ENCODE results near the gene XRCC3.

Gene XRCC3

DNA sequence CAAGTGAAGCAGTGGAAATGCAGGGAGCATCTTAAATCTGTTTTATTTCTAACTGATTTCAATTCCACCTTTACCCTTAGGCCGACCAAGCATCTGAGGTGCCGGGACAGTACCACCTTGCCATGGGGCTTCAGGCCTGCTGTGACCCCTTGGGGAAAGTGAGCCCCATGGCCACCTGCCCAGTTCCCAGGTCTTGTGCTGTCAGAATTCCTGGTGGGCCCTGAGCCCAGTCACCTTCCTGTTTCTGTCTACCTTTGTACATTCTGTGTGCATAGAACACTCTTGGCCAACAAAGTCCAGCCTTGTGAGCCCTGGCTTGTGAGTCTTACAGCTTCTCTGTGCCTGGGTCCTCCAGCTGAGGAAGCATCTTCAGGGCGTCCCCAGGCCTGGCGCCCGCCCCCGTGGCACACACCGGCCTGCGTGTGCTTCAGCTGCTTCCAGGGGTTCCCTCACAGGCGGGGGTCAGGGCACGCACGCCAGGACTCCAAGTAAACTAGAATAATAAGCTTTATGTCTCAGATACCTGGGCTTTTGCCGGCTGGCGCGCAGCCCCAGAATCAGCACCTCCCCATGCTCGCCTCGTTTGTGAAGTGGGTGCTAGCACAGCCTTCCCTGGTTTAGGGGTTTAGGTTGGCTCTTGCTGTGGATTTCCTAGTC is 10.6 kb upstream of the XRCC3 start:
- no peak for DNase-seq

DNA sequence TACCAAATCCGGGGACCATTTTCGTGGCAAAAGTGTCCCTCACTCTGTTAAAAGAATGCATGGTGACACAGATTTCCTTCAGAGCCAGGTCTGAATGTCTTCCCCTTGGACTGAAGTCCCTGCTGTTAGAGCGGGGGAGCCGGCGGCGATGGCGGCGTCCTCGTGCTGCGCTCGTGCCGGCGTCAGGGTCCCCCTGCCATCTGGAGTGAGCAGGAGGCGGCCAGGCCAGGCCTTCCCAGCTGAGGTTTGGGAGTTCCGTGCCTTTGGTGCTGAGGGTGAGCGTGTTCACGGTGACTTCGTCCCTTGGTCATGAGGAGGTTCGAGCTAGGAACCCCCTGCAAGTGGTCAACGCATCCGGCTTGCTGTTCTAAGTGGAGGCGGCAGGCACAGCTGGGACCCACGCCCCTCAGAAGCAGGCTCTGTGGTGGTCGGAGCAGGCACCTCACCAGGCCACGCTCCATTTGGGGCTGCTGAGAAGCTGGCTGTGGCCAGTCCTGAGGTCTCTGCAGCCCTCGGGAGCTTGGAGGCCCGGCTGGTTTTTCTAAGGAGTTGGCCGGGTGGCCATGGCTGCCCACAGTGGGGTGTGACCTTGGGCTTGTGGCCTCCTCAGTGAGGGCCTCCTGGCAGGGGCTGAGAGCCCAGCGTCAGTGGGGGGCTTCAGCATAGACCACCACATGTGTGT is 9.9 kb upstream of the XRCC3 start:
- no peak for DNase-seq

DNA sequence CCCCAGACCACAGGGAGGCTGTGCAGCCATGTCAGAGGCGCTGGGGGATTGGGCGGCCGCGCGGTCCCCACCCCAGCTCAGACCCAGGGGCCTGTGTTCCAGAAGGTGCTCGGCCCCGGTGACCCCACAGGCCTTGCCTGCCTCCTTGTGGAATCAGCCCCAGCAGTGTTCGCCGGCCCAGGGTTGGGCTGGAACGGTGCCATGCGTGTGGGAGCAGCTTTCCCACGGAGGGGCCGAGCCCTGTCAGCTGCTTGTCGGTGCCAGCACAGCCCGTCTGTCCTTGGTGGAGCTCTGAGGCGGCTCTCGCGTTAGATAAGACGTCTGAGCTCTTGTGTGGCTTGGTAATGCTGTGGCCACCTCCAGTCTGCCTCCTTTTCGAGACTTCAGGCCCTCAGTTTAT is 8.9 kb upstream of the XRCC3 start:
- DNase-seq: no peak

DNA sequence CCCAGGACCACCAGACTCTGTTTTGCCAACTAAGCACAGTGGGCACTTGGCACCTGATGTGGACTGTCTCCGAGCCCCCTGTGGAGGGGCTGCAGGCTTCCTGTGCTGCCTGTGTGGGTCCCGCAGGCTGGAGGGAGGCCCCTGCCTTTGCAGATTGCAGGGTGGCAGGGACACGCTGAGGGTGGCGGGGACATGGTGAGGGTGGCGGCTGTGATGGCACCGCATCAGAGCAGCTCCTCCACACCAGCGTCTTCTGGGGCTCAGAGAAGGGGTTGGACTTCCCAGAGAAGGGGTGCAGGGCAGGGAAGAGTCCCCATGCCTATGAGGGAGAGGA is 8.5 kb upstream of the XRCC3 start:
- DNase-seq: no peak

DNA sequence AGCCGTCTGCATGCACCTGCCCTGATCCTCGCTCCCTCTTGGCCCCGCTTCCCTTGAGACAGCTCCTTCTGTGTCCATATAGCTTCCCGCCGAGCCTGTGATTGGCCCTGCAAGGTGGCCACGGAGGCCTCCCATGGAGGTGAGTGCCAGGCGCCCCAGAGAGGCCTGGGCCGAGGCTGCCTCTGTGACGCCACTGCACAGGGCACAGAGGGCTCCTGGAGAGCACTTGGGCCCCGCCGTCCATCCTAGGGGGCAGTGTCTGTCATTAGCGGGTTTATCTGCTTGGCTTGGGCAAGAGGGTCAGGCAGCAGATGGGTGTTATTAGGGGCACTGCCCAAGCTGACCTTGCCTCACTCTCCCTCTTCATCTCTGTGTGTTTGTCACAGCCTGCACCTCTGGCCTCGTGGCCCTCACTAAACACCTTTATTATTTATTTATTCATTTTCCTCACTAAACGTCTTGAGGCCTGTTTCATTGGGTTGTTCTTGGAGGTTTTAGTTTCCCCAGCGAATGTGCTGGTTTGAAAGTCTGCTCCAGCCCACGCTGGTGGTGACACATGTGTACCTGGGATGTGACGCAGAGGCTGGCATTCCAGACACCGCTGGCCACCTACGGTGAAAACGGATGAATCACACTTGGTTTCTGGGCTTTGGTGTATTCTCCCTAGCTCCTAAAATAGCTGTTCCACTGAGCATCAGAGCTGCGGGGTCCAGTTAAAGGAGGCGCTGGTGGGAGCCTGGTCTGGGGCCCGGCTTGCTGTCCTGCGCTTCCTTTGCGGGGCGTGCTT is 6.3 kb upstream of the XRCC3 start:
- no peak for DNase-seq

DNA sequence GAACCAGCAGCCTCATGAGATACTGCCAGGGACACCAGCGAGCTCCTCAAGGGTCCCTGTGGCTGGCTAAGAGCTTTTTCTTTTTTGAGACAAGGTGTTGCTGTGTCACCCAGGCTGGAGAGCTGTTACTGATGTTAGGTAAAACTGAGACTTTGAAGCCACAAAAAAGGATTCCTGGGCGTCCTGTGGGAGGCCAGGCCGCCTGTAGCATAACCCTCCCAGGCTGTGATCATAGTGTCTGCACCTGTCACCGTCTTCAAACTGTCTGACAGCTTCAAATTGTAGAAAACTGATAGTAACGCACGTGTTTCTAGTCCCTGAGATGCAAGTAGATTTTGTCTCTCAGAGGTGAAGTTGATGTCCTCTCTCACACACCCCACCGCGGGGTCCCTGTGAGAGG is 4.5 kb upstream of the XRCC3 start:
- DNase-seq: no peak

DNA sequence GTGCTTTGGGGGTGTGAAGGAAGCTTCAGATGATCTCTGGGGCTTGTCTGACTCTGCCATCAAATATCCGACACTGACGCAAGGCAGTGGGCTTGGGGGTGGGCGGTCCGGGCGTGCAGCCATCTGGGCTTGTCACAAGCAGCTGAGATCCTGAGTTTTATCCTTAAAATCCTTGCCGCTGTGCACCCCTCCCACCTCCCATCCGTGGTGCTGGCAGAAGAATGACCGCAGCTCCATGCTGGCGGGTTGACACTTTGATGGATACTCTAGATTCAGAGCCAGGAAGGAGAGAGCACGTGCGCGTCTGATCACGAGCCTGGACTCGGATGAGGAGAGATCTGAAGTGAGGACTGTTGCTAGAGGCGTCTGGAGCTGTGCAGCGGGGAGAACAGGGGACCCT is 3.3 kb upstream of the XRCC3 start:
- no peak for DNase-seq

DNA sequence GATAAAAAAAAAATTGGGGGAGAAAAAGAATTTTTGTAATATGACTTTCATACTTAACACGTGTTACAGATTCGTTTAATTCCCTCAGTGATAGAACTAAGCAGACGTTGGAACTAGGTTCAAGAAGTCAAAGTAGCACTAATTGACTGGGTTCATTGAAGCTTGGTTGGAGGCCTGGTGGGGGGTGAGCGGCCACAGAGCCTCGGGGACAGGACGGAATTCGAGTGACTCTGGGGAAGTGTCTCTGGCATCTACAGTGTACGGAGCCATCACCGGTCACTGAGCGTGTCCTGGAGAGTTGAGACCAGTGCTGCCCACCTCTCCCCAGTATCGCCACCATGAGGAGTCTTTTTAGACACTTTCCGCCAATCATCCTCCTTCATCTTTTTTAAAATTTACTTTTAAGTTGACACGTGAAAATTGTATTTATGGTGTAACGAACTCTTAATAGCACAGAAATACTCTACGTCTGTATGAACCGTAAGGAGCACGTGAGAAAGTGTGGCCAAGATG is 1.7 kb upstream of the XRCC3 start:
- DNase-seq: no peak

DNA sequence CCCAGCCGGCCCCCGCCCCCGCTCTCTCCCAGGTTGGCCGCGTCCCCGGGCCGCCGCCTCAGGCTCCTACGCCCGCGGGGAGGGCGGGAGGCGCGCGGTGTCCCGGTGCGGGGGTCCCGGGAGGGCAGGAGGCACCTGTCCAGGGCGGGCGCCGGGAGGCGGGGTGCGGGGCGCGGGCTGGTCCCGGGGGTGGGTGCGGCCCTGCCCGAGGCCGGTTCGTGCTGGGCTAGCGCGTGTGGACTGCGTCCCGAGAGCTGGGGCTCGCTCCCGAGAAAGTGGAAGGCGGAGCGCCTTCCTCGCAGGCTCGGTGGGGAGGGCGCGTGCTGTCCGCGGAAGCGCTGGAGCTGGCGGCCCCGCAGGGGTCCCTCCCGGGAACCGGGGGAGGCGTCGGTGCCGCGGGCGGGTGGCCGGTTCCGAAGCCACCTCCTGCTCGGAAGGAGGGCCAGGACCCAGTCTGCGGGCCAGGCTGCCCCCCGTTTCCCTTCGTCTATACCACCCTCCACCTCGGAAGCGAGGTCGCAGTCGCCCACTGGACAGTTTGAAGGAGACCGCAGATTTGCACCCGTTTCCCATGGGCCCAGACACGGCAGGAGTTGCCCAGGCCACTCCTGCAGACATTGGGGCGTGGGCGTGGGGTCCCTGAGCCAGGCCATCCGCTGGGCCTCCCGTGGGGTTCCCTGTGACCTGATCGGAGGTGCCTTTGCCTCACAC is 995 bp upstream of the XRCC3 start:
- peak; percentile 25 to 74 (median 57) for DNase-seq

DNA sequence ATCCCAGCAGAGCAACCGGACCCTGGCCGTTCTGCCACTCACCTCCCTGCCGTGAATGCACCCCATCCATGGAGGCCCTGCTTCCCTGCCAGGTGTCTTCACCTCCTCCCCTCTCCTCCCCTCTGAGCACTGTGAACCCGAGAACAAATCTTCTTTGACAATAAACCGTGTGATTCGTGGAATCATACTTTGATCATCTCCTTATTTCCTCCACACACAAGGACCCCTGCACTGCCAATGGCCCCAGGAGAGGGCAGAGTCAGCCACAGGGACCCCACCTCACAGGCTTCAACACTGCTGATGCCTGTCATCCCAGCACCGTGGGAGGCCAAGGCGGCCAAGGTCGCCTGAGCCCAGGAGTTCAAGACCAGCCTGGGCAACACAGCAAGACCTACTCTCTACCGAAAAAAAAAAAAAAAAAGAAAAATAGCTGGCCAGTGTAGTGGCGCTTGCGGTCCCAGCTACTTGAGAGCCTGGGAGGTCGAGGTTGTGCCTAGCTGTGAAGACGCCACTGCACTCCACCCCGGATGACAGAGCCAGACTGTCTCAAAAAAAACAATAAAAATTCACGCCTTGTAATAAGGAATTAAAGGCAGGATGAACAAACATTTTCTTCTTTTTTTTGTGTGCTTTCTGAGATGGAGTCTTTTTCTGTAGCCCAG is 1.1 kb downstream of the XRCC3 start:
- no peak for DNase-seq

DNA sequence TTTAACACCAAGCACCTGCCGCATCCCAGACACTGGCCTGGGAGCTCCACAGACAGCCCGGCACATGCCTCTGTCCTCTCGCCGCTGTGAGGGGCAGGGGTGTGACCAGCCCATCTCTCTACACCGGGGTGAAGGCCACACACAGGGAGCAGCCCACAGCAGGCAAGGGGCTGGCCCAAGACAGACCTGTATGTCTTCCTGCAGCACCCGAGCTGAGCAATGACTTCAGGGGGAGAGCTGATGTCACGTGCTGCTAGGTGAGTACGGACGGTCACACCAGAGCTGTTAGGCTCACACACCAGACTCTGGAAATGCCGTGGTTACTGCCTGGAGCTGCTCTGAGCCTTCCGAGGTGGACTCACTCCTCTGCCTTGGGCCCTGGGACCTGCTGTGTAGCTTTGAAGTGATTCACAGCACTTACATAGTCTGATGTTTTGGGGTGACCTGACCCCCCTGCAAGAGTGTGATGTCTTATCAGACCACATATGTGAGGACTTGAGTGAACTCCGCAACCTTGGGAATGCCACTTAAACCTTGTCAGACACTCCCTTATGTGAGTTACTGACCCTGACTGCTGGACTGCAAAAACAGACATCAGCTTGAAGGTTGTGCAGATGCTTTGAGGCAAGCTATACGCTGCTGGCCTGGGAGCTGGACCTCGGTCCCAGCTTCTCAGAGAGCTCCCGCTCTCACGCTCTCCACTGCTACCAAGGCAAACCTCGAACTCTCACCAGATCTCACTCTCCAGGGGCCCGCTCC is 1.8 kb downstream of the XRCC3 start:
- no peak for DNase-seq

DNA sequence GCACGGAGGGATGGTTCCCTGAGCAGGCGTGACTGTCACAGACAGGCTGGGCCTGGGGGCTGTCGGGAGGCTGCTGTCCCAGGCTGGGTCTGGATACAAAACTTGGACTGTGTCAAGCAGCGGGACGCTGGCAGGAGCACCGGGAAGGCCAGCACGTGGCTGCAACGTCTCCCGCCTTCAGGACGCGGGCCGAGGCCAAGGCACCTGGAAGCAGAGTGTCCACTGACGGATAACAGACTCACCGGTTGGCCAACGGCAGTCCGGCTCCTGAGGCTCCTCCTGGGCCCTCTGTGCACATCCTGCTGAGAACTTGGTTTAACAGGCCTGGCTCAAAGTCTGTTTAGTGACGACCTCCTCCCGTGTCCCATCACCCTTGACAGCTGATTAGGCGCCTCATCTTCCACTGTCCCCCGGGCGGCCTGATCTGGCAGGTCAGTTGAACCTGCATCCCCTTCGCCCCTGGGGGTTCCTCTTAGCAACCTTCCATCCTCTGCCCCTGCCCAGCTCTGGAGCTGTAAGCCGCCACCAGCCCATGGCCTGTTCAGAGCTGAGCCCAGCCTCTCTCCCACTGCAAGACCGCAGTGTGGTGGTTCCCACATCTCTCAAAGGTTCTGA is 2.5 kb downstream of the XRCC3 start:
- no peak for DNase-seq

DNA sequence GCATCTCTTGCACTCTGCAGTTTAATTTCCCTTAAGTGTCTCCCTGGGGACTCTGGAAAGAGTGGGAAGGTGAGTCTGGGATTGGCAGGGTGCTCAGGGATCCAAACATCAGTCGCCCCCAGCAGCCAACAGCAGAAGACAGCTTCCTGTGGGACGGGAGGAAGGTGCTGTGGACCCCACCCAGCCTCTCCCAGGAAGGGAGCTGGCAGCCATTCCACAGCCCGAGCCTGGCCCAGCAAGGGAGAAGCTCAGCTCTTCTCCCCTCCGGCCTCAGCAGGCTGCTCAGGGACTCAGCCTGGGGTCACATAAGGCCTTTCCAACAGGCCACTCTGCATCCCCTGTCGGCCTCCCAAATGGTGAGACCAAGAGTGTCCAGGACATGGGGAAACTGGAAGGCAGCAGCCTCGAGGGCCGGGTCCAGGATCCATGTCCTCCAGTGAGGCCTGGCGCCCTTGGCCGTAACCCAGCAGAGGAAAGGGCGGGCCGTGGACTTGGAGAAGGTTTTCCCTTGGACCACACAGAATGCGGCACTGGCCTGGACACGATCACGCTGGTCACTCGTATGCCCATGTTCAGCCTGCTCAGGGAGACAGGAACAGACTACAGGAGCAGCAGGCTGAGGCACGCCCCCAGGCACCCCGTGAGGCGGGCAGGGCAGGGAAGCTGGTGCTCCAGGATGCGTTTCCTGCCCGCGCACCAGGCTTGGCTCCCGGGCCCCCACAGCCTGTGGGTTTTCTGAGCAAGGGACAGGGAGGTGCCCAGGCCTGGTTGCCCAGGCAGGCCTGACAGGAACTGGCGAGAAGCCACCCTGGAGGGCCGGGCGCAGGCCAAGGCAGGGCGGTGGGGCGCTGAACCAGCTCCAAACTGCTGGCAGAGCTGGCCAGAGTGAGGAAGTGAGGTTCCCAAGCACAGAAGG is 3.5 kb downstream of the XRCC3 start:
- no peak for DNase-seq

DNA sequence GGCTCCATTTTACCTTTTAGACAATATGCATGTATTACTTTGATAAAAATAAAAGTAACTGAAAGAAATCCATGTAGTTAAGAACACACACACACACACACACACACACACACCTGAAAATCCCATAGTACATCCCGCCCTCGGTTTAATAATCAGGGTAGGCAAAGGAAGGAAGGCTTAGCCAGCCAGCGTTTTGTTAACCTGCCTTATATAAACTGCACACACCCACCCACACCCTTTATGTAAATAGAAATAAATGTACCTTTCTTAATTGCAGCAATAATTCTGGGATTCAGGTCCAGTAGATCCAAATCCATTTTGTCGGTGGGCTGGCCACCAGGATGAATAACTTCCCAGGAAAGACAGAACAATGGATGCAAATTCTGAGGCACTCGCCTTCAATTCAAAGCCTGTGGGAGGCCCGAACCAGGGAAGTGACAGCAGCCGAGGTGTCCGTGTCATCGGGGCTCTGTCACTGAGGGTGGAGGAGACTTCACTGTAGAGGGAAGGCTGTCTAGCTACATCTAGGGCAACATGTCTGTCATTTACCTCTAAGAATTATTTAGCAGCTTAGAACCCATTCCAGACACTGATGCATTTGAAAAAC is 4.4 kb downstream of the XRCC3 start:
- DNase-seq: no peak

DNA sequence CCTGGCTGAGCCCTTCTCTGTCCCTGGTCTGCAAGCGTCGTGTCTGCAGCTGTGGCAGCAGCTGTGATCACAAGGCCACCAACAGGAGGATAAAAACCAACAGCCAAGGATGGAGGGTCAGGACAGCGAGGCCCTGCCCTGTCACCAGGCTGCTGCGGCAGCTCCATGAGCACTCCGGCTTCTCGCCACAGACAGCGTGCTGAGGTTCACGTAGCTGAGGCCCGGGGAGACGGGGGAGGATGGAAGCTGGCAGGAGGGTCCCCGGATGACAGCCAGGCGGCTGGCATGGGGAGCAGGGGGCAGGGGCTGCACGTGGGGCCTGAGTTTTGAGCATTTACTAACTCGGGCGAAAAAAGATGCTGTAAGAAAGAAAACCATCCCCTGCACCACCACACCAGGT is 5.4 kb downstream of the XRCC3 start:
- DNase-seq: no peak

DNA sequence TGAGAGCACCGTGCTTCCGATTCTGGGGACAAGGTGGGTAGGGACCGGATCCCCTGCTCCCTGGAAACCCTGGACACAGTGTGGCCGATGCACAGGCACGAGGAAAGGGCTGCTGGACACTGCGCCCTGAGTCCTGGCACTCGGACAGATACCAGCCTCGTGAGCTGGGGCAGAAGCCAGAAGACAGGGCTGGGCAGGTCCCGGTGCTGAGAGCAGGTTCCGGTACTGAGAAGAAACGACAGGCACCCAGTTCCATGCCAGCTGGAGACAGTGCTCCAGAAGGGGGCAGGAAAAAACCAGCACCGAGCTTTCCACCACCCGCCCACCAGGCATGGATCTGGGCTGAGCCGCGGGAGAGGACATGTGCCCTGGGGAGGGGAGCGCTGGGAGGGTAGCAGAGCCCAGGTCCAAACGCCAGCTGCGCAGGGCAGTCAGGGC is 6.5 kb downstream of the XRCC3 start:
- no peak for DNase-seq

DNA sequence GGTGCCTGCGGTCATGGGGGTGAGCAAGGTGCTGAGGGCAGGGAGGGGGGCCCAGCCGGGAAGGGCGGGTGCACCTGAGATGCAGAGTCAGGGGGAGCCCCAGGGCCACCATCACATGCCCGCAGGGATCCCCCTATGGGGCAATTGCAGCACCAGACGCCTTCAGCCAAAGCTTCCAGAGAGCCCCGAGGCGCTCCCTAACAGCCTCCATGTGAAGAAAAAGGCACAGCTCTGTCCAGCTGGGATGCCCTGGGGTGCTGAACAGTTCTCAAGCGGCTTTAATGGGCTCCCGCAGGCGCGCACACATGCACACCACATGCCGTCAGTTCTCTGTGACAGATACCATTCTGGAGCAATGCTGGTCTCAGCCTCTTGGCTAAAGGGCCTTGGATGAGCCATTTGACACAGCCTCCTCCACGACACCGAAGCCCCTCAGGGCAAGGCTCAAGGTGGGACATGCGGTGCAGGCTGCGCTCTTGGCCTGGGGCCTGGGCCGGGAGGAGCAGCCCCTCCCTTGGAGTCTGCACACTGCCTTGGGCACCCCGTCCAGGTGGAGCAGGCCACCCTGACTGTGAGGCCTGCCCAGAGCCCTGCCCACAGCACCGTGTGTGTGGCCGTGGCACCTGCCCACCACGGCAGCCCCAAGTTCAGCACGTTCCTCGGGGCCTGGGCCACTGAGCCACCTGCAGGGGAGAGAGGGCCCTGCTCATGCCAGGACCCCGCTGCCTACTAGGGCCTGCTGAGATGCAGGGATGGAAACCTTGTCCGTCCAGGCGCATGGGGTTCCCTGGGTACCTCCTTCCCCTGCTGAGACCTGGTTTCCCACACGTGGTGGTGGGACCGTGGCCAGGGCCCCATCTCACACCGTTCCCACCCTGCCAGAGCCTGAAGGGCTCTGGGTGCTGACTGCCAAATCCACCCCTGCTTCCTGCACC is 7.7 kb downstream of the XRCC3 start:
- DNase-seq: no peak

DNA sequence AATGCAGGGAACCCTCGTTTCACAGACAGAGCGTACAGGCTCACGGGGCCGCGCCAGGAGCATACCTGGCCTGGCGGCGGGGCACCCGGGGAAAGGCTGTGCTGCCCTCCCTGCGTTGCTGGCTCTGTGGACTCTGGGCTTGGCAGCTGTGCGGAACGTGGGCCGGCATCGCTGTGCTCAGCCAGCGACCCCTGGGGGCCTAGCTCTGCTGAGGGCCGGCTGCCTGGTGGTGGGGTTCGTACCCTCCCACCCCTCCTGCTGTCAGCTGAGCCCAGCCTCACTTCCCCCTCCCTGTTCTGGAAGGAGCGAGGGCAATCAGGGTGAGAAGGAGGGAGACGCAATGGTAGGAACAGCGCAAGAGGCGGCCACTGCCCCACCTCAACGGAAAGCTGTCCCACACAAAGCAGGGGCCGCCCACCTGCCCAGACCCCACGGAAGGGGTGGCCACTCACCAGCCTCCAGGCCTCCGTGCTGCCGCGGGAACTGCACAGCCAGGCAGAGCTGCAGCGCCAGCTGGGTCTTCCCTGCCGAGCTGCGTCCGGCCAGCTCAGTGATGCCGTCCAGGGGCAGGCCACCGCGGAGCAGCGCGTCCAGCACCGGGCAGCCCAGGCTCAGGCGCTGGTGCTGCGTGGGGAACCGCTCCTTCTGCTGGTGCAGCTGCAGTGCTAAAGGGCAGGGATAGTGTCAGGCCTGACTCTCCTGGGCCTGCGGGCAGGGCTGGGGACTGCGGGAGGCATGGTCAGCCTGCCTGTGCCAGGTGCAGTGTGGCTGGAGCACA is 8.5 kb downstream of the XRCC3 start:
- DNase-seq: no peak

All from suppressor macrophage (primary cell).